AG09309 (cell line): ENCODE results near the gene HSPBAP1.

Source experiments
- DNase-seq: peaks from one replicate; pipeline ENCODE4 v3.0.0-alpha.2; 2010; ENCODE audit warnings: low read depth
- H3K4me3 ChIP-seq: 2 replicates; pipeline ENCODE4 v1.5.1; 2011; ENCODE audit warnings: mild to moderate bottlenecking, low read depth, low read length, moderate library complexity; ENCODE audit not compliant: control insufficient read depth
- TF ChIP-seq, protein P1 (sequence below): IDR thresholded peaks from 2 replicates; pipeline ENCODE4 v1.5.1; 2011; ENCODE audit warnings: mild to moderate bottlenecking, low read depth, low read length, inconsistent platforms; ENCODE audit not compliant: insufficient read depth, control insufficient read depth; ENCODE audit errors: missing control alignments

HSPBAP1 gene

DNA sequence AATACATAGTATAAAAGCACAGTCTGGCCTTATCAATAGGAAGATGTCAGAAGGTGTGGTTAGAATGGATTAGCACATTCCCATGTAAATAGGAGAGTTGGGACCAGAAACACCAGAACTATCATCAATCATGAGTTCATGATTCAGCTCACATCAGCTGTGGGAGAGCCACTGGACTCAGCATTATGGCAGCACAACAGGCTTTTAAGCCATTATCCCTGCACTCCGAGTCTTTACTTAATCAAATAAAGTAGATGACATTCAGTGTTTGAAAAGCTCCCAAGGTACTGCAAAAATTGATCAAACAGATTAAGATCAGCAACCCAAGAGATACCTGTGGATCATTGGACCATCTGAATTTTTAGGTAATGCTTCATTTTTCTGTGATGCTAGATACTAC, 88.3 kb downstream of the HSPBAP1 start:
- no peak for DNase-seq
- TF ChIP-seq, protein P1, sequence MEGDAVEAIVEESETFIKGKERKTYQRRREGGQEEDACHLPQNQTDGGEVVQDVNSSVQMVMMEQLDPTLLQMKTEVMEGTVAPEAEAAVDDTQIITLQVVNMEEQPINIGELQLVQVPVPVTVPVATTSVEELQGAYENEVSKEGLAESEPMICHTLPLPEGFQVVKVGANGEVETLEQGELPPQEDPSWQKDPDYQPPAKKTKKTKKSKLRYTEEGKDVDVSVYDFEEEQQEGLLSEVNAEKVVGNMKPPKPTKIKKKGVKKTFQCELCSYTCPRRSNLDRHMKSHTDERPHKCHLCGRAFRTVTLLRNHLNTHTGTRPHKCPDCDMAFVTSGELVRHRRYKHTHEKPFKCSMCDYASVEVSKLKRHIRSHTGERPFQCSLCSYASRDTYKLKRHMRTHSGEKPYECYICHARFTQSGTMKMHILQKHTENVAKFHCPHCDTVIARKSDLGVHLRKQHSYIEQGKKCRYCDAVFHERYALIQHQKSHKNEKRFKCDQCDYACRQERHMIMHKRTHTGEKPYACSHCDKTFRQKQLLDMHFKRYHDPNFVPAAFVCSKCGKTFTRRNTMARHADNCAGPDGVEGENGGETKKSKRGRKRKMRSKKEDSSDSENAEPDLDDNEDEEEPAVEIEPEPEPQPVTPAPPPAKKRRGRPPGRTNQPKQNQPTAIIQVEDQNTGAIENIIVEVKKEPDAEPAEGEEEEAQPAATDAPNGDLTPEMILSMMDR, result no peak
- no peak overlapping the region for H3K4me3 ChIP-seq

DNA sequence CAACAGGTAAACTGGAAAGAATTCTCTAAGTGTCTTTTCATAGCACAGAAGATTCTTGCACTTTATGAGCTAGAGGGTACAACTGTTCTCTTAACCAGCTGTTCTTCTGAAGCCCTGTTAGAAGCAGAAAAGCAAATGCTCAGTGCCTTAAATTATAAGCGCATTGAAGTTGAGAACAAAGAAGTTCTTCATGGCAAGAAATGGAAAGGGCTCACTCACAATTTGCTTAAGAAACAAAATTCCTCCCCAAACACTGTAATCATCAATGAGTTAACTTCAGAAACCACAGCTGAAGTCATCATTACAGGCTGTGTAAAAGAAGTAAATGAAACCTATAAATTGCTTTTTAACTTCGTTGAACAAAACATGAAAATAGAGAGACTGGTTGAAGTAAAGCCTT, 93.4 kb downstream of the HSPBAP1 start:
- no peak for DNase-seq
- TF ChIP-seq, protein P1, result no peak
- H3K4me3 ChIP-seq, result no peak overlapping the region

DNA sequence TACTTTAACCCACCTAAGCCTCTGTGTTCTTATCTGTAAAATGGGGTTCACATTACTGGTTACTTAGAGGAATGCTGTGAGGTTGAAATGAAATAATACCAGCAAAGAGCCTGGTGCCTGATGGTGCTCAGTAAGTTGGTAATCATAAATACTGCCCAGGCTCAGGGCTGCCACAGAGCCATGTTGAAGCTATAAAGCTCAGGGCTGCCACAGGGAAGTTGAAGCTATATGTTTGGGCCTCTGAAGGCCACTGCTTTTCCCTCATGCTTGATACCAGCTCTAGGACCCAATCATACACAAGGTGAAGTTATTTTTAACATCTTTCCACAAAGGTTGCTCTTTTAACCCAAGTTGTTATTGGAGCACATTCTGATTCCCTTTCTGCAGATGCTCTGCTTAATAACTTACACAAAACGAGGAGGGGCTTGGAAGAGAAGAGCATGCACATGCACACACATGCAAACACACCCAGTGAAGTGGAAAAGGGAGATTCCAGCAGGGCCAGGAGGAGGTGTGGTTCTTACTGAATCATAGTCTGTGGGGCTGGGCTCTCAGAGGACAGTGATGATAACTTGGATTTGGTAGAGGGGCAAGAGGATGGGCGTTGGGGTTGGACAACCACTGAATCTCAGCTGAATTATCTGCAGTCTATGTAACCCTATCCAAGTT, 95.5 kb downstream of the HSPBAP1 start:
- no peak for DNase-seq
- H3K4me3 ChIP-seq, result no peak overlapping the region
- TF ChIP-seq, protein P1, result no peak

GRCh38 chr3:122695927-122696561, 97.6 kb downstream of the HSPBAP1 start:
- DNase-seq, result no peak
- TF ChIP-seq, protein P1, result no peak
- no peak overlapping the region for H3K4me3 ChIP-seq

DNA sequence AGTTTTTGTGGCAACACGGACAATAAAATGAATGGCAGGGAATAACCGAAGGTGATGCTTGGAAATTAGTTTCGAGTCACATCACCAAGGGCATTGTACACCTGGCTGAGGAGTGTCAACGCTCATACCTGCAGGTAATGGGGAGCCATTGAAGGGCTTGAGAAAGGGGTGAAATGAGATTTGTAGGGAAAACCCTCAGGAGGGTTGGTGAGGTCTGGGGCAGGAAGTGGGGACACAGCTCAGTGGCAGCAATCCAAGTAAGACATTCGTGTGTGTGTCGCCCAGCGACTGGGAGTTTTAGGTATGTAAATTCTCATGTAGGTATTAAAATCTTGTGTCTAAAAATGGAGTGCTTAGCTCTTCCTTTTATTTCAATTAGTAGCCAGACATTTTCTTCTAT, 98.7 kb downstream of the HSPBAP1 start:
- TF ChIP-seq, protein P1, result no peak
- H3K4me3 ChIP-seq, result no peak overlapping the region
- DNase-seq, result no peak

GRCh38 chr3:122692674-122693073, 101.0 kb downstream of the HSPBAP1 start:
- no peak for DNase-seq

More at GRCh38 chr3:122692674-122693073, 101.0 kb downstream of the HSPBAP1 start:
- TF ChIP-seq, protein P1, result no peak
- H3K4me3 ChIP-seq, result no peak overlapping the region
